ENCODE results near the gene TNRC6B.

GRCh38 chr22:40345815-40346184 is 168.1 kb downstream of the TNRC6B start:
- no peak for TF ChIP-seq CTCF (IDR thresholded peaks at IDR 0.05)
- no peak for TF ChIP-seq POLR2A (IDR thresholded peaks at IDR 0.05)
